Measurements from ENCODE around the gene ITPK1. TPM values are rescaled to one million over a fixed set of nuclear protein-coding genes. Genes with fewer than 3 reads are reported as not detected.

The ITPK1 gene
- total RNA-seq, 1 donor: 59.8 TPM

DNA sequence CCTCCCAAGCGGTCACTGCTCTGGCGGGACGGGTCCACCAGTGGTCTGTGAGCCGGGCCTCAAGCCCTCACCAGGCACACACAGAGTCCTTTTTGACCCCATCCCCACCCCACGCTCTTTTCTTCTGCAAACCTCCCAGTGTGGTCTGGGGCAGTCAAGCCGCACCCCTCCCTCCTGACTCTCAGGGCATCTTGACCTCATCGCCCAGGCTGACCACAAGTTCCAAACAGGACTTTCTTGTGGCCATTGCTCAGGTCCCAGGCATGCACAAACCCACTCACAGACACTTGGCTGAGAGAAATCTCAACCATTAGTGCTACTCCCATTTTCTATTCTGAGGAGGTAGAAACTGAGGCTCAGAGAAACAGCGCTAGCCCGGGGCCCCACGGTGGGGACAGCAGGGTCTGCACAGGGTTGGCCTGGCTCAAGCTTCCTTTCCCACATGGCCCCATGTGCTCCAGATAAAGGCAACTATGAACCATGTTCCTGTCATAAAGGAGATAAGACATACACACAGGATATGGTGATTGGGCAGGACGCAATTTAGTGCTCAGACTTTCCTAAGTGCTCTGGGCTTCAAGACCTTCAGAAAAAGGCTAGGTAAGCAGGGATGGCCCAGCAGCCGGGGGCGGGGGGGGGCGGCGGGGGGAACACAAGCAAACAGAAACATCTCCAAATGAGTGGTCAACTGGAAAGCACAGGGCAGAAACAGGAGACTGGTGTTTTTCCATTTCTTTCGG lies 69.6 kb downstream of the ITPK1 start:
- DNase-seq (ENCODE audit: low read depth in 2 of 3, low spot score in 2 of 3): no peak

DNA sequence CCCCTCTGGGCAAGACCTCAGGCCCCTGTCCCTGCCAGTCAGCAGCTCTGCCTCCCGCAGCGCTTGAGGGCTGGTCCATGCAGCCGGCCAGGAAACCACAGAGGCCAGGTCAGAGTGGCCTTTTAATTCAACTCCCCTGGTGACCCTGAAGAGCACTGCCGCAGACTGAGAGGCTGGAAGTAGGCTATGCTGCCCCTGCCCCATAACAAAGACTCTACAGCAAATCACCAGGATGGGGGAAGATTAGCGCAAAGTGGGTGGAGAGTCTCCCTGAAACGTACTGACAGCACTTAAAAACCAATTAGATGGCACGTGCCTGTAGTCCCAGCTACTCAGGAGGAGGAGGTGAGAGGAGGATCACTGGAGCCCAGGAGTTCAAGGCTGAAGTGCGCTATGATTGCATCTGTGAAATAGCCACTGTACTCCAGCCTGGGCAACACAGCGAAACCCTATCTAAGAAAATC lies 70.5 kb downstream of the ITPK1 start:
- DNase-seq (ENCODE audit: low read depth in 2 of 3, low spot score in 2 of 3): no peak

DNA sequence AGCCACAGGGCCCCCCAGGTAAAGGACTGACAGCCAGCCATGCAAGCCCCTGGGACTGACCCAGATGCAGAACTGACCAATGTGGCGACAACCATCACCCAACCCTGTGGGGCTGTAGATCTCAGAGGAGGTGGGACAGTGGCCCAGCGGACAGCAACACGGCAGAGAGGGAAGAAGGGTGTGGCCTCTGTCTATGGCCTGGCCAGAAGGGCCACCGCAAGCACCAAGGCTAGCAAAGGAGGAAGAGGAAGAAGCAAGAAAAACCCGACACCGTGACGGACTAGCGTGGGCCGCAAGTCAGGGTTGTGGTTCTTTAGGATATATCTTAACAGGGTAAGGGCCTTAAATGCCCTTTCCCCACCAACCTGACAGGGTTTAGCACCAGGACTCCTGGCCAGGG lies 71.2 kb downstream of the ITPK1 start:
- DNase-seq (ENCODE audit: low read depth in 2 of 3, low spot score in 2 of 3): peak in 1 of 3 donors; percentile 50

DNA sequence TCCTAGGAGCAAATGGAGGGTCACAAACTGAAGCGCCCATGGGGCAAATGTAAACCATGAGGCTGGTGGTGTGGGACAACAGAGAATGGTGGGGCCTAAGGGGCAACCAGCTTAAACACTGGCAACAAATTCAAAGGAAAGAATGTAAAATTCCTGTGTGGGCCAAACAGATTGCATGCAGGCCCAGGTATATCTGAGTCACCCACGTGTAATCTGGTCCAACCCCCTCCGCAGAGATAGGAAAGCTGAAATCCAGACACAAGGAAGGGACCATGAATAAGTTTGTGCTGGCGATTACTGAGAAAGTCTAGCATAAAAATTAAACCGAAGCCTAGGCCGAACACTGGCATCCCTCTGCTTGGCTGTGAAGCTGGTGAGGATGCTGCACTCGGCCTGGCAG lies 71.6 kb downstream of the ITPK1 start:
- no peak for DNase-seq (ENCODE audit: low read depth in 2 of 3, low spot score in 2 of 3)

DNA sequence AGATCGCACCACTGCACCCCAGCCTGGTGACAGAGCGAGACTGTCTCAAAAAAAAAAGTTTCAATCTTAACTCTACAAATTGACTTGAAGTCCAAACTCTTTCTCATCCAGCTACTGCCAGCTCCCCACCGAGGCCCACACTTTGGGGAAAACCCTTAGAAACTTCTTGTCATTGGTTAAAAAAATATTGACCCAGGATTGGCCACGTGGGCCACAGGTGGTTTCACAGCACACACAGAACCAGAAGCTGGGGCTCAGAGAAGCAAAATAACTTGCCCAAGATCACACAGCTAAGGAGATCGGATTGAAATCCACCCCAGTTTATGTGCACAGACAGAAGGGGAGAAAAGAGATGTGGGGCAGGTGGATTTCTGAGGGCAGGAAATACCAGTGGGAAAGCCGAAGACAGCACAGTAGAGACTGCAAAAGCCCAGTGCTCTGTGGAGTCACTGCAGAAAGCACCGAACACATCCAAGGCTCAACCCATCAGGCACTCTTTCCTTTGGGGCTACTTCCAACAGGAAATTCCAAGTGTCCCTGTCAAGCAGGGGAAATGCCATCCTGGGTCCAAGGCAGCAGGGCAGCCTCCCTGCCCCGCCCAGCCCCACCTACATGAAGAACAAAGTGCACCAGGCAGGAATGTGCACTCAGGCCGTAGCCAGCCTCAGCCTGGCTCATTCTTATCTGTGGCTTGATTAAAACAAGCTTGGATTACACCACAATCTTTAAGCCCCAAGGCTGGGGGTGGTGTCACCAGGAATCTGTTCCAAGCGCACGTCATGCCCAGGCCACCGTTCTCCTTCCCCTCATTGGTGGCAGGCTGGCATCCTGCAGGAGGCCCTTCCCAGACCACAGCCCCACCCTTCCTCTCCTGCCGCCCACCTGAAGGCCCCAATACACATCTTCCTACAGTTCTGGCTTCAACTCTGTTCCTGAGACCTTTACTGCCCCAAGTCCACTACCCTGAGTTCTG lies 72.5 kb downstream of the ITPK1 start:
- peak in 1 of 3 donors; percentile 17 for DNase-seq (ENCODE audit: low read depth in 2 of 3, low spot score in 2 of 3)

DNA sequence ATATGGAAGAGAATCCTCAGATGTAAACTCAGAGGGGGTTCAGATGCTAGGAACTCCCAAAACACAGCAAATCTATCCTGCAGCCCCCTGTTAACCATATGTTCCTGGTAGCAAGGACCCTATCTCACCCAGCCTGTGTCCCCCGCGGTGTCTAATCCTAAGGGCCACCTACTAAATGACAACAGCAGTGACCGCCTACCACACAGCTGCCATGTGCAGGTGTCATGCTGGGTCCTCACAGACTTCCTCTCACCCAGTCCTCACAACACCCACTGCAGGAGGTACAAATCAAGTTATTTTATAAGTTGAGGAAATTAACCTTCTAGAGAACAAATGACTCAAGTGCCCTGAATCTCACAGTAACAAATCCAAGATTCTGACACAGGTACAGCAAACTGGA lies 73.9 kb downstream of the ITPK1 start:
- peak in 1 of 3 donors; percentile 11 for DNase-seq (ENCODE audit: low read depth in 2 of 3, low spot score in 2 of 3)

DNA sequence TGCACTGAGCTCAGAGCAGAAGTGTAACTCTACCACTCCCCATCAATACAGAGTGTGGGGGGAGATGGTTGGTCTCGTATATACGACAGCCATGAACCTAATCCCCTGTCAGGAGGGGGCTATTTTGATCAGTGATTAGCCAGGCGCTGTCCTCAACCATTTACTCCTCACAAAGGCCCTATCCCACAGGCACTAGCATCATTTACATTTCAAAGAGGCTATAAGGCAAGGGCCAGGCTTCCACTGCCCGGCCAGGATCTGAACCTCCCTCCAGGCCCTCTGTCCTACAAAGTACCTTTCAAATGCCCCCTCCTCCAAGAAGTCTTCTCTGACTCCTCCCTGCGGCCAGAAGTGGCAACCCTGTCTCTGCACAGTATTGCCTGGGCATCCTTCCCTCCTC lies 74.7 kb downstream of the ITPK1 start:
- DNase-seq (ENCODE audit: low read depth in 2 of 3, low spot score in 2 of 3): no peak

DNA sequence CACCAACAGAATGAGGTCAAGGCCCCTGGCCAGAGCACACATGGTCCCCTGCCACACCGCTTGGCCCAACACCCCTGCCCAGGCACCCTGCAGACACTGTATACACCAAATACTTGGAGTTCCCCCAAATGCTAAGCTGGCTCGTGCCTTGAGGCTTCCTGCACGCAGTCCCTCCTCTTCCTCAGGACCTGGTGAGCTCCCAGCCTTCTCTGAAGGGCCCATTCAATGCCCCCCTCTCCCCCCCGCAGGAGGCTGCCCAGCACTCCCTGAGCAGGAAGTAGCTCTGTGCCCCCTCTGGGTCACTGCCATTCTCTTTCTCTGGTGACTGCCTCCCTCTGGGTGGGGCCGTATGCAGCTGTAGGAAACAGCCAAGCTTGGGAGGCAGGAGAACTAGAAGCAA lies 75.3 kb downstream of the ITPK1 start:
- peak in 1 of 3 donors; percentile 15 for DNase-seq (ENCODE audit: low read depth in 2 of 3, low spot score in 2 of 3)

DNA sequence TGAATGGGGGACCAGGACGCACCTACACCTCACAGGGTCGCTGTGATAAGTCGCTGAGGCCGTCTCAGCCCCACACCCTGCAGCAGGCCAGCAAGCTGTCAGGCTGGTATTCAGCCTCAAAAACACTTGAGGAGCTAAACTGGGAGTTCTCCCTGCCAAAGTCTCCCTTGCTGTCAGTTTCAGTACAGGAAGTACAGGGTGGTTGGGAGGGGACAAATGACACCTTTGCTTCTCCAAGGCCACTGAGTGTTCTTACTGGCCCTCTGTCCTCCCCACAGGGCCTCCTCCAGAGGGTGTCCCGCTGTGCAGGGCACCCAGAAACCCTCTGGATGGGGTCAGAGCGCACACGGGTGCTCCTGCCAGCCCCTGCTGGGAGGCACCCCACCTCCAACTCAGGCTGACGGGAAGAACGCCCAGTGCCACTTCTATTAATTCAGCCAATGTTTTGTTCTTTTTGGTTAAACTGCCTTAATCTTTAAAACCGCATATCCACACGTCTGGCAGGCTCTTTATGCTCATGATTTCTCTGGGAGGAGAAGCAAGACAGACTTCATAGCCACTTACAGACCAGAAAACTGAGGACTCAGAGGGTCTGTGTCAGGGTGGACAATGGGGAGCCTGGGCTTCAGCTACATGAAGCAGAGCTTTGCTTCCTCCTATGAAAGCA lies 75.9 kb downstream of the ITPK1 start:
- no peak for DNase-seq (ENCODE audit: low read depth in 2 of 3, low spot score in 2 of 3)

DNA sequence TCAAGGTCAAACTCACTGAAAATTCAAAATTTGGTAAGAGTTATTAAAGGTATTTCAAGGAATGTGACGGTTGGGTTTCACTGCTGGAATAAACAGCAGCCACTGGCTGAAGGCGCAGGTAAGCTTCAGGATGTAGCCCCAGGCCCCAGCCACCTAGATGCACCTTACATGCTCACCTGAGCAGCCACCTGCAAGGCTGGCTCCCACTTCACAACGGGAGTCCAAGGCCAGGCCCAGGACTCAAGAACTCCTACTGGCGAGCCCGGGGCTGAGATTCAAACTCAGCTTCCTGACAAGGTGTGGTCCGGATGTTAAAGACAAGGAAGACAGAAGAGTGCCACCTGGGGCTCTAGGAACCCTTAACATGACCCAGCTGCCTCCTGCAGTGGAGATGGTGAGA lies 78.4 kb downstream of the ITPK1 start:
- no peak for DNase-seq (ENCODE audit: low read depth in 2 of 3, low spot score in 2 of 3)

DNA sequence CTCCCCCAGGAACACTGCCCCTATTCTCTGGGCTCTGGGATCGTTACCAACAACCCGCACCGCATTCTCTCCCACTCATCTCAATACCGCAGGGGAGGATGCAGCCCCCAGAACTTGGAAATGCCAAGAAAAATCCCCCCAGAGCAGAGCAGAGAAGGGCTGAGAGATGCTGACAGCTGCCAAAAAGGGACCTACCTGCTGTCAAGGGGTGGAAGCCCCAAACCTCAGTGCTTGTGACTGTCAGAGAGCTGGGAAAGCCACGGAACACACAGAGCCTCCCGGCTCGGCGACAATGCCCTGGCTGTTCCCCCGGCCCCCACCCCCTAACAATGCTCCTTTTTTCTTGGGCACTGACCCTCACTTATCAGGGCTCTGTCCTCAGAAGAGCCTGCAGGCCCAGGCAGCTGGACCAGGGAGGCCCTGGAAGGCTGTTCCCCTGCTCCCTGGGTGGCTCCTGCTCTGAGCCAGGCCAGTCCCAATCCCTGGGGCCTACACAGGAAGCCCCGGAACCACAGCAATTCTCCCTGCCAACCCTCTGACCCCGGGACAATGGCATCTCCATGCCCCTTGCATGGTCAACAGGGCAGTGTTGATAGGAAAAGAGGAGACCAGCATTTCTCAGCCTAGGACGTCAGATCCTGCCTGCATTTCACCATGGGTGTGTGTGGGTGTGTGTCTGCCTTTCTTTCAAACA lies 78.9 kb downstream of the ITPK1 start:
- DNase-seq (ENCODE audit: low read depth in 2 of 3, low spot score in 2 of 3): no peak

DNA sequence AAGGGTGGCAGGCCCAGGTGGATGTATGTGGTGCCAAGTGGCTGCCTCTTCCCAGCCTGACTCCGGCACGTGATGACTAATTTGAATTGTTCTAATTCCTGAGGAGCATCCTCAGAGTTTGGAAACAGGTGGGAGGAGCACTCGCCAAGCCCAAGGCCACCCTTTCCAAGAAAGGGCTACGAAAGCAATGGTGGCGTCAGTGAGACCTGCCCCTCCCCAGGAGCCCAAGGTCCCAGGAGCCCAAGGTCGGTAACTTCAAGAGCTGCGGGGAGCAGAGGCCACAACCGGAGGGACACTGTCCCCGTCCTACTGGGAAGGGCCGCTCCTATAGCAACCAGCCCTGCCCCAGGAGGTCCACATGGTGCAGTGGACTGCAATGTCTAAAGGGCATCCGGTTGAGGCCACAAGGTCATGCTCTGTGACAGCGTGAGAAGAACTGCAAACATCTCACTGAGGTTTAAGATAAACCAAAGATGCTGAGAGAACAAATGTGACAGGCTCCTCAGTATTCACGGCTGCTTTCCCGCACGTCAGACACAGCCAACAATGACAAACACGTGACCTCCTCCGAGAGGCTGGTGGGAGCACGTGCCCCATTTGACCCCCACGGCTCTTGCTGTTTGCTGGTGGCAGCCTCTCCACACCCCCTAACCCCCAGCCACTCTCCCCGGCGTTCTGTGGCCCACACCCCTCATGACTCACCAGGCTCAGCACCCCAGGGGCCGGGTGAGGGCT lies 79.6 kb downstream of the ITPK1 start:
- no peak for DNase-seq (ENCODE audit: low read depth in 2 of 3, low spot score in 2 of 3)

DNA sequence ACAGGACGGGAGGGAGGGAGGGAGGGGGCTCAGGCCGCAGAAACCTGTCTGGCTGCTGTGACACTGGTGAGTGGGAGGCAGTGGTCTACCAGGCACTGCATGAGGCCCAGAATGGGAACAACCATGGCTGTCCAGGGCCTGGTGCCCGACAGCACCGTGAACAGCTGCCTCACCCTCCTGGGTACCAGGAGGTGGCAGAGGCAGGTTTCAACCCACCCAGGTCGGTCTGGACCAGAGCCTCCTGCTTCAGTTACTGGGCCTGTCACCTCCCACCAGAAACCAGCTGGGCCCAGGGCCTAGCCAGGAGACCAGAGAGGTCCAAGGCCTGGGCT lies 80.2 kb downstream of the ITPK1 start:
- DNase-seq (ENCODE audit: low read depth in 2 of 3, low spot score in 2 of 3): no peak

DNA sequence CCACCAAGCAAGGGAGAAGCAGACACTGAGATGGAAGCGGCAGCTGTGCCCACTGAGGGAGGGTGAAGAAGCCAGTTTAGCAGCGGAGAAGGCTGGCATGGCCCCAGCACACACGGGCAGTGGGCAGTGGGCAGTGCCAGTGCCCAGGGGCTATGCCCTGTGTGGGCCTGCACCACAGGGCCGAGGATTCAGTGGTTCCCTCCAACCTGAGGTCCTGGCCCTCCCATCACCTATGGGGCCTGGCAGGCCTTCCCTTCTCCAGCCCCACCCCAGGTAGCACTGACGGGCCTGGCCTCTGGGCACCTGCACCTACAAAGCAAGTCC lies 81.1 kb downstream of the ITPK1 start:
- no peak for DNase-seq (ENCODE audit: low read depth in 2 of 3, low spot score in 2 of 3)

DNA sequence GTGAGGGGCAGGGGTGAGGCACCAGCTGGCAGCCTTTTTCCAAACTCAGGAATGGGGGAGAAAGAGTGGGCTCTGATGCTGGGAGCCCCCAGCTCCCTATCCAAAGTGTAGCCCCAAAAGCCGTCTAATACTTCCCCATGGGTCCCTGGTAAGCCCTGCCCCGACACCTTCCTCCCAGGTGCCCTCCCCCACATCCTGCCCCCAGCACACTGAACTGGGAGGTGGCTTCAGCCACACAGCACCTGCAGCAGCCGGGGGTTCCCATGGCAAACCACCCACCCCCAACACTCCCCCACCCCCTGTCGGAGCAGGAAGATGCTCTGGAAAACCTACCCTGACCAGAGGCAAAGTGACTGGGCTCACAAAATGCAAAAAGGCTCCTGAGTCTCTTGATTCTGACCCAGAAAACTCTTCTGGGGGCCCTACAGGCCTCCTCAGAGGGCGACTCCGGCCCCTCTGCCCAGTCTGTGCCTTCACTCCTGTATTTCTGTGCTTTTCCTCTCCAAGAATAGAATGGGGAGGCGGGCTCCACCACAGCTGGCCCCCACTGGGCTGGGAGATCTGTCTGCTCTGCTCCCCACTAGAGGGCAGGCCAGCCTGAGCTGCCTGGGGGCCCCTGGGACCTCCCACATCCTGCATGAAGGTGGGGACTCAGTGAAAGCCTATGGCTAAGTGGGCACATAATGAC lies 81.6 kb downstream of the ITPK1 start:
- peak in 2 of 3 donors; percentile 48 to 59 for DNase-seq (ENCODE audit: low read depth in 2 of 3, low spot score in 2 of 3)

DNA sequence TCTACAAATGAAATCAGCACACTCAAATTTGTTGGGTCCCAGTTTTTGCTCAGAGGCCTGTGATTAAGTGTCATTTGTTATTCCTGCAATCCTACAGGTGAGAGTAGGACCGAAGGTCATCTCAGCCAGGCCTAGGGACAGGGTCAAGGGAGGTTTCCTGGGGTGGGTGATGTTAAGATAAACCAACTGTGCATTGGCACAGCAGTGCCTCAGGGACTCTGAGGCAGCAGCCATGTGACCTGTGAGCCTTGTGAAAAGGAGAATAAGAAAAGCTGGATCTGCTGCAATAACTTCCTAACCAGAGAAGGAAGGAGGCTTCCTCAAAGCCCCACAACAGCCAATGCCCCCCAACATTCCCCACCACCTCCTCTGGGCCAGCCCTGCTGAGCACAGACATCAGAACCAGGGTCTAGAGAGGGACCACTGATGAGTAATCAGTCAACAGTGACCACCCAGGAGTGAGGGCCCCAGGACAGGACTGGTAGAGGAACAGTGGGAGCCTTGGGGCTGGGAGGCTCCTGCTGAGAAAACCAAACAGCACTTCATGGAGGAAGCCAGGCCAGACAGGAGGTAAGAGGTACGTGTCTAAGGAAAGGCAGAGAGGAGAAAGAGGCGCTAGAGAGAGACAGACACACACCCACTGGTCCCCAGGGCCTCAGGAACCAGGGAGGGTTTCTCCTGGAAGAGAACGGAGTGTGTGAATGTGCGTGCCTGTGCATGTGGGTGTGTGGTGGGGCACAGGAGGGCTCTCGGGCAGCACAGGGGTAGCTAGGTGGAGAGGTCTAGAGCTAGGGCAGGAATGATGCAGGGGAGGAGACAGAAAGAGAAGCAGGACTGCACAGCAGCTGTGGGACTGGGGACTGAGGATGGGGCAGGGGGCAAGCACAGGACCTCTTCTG lies 82.4 kb downstream of the ITPK1 start:
- DNase-seq (ENCODE audit: low read depth in 2 of 3, low spot score in 2 of 3): no peak

DNA sequence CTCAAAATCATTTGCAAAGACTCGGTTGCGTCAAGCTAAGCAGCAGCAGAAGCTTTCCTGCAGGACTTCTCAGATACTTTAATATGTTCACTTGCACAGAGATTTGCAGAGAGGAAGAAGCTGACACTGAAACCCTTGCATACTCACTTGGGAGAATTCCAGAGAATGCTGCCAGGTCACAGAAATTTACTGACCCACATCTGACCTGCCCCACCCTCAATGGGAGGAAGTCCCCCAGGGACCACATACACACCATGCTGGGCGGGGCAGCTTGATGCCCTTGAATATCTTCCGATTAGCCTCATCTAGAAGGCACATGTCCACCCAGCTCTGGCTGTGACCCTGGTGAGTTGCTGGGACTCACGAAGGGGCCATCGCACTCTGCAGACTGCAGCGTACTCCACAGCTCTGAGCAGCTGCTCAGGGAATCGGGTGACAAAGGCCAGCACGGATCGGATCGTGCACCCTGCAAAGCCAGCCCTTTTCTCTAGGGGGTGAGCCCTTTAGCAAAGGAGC lies 83.2 kb downstream of the ITPK1 start:
- DNase-seq (ENCODE audit: low read depth in 2 of 3, low spot score in 2 of 3): no peak

Data from hematopoietic multipotent progenitor cell (in vitro differentiated cells).